HCEC 1CT (cell line): ENCODE data around the gene GPR137.
A peak's percentile ranks its signal among the peaks of the same experiment; 100 is the strongest.
"Not testable (repeated sequence)": the region's sequence is repeated elsewhere in the genome, so short reads cannot be mapped to it uniquely, and the experiment has no call there.

Source experiments
- DNase-seq: peaks from one replicate; pipeline ENCODE4 v3.0.0-alpha.2; 2017

GPR137 gene, protein sequence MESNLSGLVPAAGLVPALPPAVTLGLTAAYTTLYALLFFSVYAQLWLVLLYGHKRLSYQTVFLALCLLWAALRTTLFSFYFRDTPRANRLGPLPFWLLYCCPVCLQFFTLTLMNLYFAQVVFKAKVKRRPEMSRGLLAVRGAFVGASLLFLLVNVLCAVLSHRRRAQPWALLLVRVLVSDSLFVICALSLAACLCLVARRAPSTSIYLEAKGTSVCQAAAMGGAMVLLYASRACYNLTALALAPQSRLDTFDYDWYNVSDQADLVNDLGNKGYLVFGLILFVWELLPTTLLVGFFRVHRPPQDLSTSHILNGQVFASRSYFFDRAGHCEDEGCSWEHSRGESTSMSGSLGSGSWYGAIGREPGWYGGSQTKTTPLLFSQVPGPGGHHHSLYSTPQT

DNA sequence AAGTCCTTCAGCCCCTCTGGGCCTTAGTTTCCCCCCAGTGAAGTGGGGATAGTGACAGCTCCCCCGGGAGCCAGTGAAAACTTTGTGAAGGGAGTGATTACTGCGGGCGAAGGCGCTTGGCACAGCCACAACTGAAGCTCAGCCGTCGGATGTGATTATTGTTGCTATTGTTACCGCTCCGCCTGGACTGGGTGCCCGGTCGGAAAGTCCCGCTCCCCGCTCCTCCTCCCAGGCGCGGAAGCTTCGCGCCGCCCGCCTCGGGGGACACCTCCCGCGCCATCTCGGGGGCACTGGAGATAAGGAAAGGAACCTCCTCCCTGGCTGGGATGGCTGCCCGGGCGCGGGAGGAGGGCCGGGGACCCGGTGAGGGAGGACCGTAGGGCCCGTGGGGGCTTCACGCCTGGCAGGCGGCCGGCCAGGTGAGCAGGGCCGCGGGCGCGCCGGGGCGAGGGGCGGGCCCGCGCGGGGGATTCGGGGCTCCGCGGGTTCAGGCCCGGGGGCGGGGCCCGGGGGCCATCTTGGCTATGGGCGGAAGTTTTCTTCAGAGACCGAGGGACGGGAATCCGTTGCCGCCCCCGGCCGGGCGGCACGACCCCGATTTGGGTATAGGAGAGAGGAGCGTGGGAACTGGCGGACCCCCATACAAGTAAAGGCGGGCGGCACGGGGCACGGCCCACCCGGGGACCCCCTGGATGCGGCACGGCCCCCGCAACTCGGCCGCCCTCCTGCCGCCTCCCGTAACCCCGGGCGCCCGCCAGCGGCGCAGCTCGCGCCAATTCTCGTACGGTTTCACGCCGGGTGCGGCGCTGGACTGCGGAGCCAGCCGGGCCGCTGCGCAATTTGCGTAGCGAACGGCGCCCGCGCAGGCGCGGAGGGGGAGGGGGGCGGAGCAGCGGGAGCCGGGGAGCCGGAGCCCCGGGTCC lies at the start of gene GPR137:
GPR137 (plus strand) TSS at position 887 of the 923 bp plus-strand sequence. CDS start 677 bp downstream, outside the sequence.
- peak; percentile 58 for DNase-seq

DNA sequence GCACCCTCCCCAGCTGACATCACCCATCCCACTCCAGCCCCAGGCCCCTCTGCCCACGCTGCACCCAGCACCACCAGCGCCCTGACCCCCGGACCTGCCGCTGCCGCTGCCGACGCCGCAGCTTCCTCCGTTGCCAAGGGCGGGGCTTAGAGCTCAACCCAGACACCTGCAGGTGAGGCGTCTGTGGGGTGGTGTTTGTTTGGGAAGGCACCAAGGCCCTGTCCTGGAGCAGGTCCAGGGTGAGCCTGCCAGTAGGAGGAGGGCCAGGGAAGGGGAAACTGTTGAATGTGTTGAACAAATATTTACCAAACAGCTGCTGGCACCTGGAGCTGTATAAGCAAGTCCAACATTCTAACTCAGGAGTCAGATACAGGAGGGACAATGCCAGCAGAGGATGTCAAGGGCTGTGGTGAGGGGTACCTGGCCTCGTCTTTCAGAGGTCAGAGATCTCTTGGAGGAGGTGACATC lies 48.1 kb upstream of the GPR137 start:
- no peak for DNase-seq

DNA sequence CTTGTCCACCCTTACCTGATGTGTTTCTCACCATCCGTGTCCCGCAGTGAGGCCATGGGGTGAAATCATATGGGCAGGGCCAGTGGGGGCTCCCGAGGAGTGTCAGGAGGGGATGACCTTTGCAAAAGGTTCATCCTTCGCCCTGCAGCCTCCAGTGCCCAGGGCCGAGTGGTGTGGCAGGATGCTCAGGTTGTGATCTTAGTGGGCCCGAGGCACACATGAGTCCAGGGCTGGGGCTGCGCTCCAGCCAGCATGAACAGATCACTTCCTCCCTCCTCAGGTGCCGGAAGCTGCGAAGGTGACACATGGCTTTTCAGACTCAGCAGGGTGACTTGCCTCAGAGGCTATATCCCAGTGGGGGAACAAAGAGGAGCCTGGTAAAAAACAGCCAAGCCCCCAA lies 47.6 kb upstream of the GPR137 start:
- DNase-seq, result no peak

DNA sequence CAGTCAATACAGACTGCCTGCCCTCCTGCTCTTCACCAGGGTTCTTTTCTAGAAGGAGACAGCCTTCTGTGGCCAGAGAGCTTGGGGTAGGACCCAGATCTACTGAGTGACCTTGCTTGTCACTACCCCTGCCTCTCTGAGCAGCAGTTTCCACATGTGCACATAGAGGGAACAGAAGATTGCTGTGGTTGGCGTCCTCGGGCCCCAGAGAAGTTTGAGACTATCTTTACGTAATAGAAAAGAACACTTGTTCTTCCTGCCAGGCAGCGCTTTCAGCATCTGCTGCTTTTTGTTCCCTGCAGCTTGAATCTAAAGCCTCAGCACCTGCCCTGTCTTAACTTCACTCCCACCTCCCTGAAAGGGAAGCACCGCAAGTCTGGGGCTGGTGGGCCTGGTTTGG lies 46.6 kb upstream of the GPR137 start:
- no peak for DNase-seq

DNA sequence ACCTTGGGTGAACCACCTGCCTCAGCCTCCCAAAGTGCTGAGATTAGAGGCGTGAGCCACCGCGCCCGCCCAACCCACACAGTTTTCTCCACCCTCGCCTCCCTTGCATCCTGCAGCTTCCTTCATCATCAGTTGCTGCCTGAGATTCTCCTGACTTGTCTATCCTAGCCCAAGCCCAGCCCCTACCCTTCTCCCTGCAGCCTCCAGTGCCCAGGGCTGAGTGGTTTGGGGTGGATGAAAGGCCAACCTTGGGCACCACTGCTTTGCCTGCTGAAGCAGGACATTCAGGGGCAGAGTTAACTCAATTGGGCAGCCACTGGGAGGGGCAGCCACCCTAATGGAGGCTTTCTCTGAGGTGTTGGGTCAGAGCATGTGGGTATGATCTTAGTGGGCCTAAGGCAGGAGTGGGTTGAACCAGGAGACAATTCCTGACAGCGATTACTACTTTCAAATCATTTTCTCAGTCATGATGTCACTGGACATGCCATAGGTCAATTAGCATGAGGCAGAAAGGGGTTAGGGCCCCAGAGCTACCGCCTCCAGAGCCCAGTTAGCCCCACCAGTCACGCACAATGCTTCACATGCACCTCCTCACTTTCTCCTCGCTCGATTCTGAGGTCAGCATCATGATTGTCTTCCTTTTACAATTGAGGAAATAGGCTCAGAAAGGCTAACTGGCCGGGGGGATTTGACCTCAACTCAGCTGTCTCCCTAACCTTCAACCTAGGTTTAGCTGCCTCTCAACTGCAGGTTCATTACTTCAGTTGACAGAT lies 45.8 kb upstream of the GPR137 start:
- DNase-seq, result no peak

DNA sequence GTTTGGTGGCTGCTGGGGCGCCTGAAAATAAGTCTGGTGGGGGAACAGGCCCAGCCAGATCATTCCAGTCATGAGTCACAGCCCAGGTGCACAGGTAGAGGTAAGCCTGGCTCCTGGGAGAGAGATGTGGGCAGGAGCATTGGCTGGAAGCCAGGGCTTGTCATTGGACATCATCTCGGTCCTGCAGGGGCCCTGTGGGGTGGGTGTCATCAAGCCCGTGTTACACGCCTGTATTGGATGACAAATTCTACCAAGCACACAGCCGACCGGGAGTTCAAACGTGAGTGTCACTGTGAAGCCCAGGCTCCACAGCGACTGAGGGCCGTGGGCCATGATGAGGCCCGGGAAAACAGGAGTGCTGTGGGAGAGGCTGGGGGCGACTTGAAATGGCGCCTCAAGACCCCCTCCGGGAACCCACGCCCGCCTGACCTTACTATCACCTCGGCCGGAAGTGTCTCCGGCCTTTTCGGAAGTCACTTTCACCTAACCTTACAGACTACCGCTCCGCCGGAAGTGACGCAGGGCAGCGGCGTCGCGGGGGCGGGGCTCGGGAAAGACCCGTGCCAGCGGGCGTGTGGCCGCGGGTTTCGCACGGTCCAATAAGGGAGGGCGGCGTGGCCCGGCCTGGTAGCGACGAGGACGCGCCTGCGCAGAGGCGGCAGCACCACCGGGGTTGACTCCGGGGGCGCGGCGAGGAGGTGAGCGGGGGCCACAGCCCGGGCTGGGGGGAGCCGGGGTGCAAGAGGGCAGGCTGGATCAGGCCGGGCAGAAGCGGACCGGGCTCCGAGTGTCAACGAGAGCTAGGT lies 45.0 kb upstream of the GPR137 start, which contains the start of gene FKBP2:
FKBP2 (plus strand) TSS at position 661 of the 806 bp plus-strand sequence. CDS start 1,293 bp downstream, outside the sequence.
- peak; percentile 94 for DNase-seq

DNA sequence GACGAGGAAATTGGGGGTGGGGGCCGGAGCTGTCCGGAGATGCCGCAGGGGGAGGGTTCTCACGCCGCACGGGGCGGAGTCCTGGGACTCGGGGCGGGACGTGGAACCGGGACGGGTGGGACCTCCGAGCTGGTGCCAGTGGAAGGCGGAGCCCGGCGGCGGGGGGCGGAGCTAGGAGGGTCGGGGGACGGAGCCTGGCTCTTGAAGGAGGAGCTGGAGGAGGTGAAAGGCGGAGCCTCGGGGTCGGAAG lies 44.5 kb upstream of the GPR137 start:
- peak; percentile 99 for DNase-seq

DNA sequence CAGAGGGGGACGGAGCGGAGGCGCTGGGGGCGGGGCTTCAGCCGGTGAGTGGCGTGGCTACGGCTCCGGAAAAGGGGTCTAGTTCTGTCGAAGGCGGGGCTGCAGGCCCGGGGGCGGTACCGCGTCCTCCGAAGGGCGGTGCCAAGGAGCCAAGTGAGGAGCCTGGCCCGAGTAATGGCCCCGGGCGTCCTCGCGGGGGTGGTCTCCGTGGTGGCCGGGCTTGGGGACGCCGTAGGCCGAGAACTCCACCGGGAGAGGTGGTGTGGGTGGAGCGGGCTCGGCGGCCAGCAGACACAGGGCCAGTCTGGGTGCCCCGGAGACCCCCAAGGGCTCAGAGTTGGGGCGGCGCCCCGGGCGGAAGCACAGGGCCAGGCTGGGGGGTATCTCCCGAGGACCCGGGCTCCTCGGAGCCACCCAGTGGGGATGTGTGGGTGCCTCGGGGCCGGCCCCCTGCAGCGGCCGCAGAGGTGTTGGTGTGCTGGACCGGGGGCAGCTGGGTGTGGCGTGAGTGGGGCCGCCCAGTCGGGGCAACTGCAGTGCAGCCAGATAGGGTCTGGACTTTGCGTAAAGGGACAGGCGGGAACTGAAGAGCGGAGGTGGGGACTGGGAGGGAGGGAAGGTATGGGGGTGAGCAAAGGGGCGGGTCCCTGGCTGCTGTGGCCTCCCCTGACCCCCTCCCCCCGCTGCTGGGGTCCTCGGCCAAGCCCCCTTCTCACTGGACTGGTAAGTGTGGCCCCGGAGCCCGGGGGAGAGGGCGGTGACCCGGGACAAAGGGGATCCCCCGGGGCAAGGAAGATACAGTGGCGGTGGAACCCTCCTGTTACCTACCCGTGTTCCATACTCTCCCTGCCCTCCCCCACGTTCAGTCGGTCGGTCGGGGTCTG lies 43.9 kb upstream of the GPR137 start:
- DNase-seq, result peak; percentile 20

DNA sequence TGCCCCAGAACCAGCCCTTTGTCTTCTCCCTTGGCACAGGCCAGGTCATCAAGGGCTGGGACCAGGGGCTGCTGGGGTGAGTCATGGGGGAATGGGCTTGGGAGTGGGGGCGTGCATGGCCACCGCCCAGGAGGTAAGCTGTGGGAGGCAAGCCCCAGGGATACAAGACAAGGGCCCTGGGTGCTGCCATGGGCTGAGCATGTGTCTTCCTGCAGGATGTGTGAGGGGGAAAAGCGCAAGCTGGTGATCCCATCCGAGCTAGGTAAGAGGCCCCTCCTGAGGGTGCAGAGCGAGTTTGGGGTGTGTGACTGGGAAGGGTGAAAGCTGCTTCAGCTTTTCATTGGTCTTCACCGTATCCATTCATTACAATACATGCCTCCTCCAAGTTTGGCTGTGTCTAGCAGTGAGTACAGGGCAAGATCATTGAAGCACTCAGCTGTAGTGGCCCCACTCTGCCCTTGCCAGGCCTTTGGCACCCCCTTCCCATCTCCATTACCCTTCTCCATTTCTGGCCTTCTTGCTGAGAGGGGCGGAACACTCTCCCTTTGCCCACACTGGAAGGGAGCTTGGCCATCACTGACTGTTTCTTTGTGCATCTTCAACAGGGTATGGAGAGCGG lies 42.3 kb upstream of the GPR137 start:
- DNase-seq, result no peak

DNA sequence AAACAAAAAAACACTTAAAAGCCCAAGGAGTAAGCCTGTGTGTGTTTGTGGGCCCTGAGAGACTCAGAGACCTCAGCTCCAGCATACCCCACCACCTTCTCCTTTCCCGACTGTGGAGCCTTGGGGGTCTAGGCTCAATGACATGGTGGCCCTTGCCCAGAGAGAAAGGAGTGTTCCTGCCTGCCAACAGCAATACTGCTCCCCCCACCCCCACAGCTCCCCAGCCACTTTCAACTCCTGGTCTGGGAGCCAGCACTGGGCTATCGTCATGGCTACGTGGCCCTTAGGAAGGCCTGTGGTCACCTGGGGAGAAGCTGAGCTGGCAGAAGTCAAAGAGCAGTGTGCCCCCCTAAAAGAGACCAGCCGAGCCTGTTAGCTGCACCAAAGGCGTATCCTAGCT lies 41.5 kb upstream of the GPR137 start:
- DNase-seq, result no peak

DNA sequence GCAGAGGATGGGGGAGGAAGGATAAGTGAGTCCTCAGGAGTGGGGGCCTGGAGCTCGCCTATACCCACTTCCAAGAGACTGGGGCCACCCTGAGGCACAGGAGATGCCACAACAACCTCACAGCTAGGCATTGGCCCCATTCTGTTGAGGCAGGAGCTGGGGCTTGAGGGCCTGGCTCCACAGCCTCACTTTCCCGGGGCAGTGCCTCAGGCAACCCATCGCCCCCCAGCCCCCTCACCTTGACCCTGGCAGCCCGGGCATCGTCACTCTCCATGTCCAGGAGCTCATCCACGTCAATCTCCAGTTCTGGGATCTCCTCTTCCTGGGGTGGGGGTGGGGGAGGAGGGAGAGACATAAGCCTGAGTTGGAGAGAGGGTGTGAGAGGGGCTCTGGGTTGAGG lies 40.7 kb upstream of the GPR137 start:
- no peak for DNase-seq

DNA sequence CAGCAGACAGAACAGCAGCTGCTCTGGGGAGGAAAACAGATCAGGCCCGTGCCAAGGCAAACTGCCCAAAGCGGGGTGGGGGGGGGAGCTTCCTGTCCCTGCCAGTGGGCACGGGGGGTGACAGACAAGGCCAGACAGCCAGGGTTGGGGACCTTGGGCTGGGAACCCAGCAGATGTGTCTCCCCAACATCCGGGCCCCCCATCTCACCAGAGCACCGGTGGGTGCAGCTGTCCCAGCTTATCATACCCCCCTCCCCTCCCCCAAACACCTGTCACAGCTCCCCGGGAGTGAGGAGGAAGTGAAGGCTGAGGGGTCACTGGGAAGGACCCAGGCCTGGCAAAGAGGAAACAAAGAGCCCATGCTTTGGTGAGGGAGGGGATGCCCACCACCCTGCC lies 40.2 kb upstream of the GPR137 start:
- no peak for DNase-seq

DNA sequence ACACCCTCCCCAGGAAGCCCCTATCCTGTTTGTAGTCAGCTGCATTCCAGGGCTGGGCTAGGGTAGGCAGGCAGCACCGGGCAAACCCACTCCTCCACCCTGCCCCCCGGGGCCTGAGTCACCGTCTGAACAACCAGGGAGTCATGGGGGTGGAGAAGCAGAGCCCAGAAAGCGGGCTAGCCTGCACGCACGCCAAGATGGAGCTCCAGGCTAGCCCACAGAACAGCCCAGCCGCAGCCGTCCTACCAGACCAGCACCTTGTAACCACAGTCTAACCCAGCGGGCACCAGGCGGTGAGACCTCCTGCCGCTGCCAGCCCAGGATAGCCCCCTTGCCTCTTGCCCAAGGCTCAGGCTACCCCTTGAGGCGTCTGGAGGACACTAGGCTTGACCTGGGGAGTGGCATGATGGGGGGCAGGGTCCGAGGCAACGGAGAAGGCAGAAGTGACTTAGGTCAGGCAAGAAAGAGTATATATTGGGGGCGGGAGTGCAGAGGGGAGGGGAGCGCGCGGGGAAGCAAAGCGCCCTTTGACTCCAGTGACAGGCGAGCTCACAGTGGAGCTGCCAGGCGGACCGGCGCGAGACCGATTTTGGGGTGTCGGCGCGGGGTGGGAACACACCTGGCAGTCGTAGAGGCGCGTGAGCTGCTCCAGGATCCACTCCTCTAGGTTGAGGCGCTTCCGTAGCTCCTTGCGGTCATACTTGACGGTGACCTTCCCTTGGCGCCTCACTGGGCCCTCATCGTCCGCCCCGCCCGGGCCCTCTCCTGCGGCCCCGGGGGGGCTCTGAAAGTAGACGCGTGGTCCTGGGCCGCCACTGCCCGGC lies 39.6 kb upstream of the GPR137 start:
- peak; percentile 90 for DNase-seq

DNA sequence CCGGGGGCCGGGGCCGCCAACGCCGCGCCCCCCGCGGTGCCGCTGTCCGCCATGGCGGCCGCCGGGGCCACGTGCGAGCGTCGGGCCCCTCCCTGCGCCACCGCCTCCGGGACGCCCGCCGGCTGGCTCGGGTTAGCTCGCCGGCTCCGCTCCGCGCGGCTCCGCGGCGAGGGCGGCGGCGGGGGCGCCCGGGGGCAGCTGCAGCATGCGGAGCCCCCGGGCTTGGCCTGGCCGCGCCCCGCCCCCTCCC lies 39.1 kb upstream of the GPR137 start:
- DNase-seq, result not testable (repeated sequence)

DNA sequence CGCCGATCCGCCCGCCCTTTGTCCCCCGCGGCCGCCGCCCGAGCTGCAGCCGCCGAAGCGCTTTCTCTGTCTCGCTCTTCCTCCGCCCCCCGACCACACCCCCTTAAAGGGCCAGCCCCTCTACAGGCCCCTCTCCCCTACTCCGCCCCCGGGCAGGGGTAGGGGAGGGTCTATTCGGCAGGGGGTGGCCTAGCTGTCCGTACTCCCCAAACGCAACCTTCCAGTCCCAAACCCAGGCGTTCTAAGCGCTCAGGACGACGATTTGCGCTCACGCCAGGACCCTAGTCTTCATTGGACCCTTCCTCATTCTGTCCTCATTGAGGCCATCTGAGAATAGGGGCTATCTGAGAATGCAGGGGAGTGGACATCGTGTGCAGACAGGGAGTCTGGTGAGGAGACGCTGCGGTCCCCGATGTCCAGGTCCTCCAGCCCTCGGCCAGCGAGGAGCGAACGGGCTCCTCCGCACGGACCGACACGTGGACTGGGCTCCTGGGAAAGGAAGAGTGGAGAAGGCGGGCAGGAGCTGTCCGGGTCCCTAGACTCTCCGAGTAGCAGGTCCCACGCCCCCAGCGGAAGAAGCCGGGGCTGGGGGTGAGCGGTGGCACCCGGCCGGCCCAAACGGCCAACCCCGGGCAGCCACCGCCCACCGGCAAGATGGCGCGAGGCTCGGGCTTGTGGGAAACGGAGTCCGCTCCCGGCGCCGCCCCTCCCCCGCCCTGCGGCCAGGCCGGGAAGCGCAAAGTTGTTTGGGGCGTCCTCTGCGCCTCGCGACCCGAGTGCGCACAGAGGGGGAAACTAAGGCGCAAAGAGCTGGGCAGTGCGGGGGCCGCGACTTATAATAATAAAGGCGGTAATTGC lies 38.5 kb upstream of the GPR137 start, which contains the start of gene PPP1R14B:
PPP1R14B (minus strand) TSS at position 73 of the 858 bp plus-strand sequence. CDS start 270 bp downstream, outside the sequence.
- peak; percentile 88 for DNase-seq

DNA sequence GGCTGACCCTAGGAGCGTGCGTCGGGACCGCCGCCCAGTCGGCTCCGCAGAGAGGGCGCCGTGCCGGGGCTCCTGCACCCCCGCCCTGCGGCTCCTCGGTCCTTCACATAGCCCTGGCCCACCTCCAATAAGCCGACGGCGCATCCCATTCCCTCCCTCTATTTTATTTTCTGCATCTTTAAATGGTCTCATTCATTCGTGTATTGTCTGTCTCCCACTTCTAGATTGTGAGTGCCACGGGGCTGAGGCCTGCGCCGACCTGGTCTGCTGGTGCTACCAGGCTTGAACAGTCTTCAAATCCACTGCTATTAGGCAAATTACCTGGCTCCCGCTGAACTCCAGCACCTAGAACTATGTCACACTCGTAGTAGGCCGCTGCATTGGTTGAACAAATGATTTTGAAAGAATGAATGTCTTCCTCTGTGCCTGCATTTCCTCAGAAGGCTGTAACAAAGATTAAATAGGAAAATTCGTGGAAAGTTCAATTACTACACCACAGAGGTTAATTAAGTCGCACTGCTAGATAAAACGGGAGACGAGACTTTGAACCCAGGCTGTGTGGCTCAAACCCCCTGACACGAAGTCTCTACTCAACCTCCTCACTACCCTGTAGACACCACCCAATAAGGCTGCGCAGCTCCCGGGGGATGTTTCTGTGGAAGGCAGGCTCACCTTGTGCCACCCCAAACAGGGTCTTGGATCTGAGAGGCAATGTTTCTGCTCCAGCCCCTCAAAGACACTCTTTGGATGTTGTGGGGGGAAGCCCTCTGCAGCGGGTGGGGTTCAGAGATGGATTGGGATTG lies 37.7 kb upstream of the GPR137 start:
- DNase-seq, result no peak

DNA sequence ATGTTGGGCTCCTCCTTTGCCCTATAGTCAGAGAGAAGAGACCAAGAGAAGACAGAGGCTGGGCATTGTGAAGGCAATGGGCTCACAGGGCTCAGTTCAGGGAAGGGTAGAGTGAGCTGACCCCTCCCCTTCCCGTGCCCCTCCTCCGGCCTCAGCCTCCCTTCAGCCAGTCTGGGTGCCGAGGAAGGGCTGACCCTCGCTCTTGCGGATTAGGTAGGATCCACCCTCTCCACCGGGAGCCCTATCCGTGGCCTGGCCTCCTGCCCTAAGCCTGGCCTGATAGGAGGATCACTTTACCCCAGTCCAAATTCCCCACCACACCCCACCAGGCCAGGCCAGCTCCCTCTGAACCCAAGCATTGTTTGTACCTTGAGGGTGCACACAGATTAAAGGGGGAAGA lies 37.1 kb upstream of the GPR137 start:
- DNase-seq, result no peak

DNA sequence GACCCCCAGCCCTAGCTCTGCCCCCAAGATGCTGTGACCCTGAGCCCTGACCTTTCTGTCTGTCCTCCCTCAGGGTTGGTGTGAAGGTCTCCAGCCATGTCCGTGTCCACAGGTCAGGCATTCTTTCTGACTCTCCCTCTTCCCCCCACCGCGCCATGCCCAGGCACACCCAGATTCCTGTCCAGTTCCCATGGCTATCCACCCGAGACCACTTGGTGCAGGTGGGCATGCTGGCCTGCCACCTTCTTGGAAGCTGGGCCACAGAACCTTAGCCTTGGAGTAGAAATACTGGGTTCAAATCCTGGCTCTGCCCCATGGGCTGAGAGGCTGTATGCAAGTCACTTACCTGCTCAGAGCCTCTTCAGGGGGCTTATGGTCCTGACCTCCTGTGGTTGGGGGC lies 36.6 kb upstream of the GPR137 start:
- DNase-seq, result no peak
